GM23248 (cell line): Measurements from ENCODE around the gene NAV2.

Experiments used
- EZH2 ChIP-seq: fragments of 200-600 bp; sonication (generic); IDR thresholded peaks from 2 replicates; pipeline ENCODE4 v1.6.1; 2018; ENCODE audit warnings: antibody characterized with exemption, mild to moderate bottlenecking; ENCODE audit not compliant: insufficient read depth, poor library complexity, severe bottlenecking
- EZH2phosphoT487 ChIP-seq: fragments of 200-600 bp; sonication (generic); IDR thresholded peaks from 2 replicates; pipeline ENCODE4 v1.6.1; 2018; ENCODE audit warnings: antibody characterized with exemption, moderate library complexity, mild to moderate bottlenecking, low read depth; ENCODE audit not compliant: insufficient read depth

DNA sequence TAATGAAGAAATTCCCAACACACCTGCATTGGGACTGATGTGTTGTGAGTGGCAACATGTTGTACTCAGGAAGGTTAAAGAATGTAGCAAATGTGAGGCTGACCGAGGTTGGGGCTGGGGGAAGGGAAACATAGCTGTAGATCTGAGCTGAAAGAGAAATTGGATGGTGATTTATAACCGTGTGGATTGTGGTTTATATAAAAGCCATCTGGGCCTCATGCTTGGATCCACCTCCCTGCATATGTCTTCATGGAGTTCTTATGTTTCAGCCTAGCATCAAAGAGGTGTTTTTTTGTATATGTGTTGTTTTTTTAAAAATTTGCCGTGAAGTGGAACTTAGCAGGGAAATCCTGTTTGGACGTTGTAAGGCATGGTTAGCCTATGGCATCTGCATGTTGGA lies 141.3 kb downstream of the NAV2 start:
- no peak for TF ChIP-seq EZH2phosphoT487
- TF ChIP-seq EZH2, result no peak
